H1 (cell line): ENCODE measurements around the gene PIAS1. TPM values are rescaled to one million over a fixed set of nuclear protein-coding genes. Genes with fewer than 3 reads are reported as not detected.

Experiments used
- CBX5 ChIP-seq: fragments of 300-800, 300-1000 bp; sonication (generic); IDR thresholded peaks from 2 replicates; pipeline ENCODE4 v1.7.1; 2016; ENCODE audit warnings: antibody characterized with exemption, low read length, low read depth
- CHD7 ChIP-seq: fragments of 300-600 bp; sonication (generic); IDR thresholded peaks from 2 replicates; pipeline ENCODE4 v1.7.1; 2012; ENCODE audit warnings: low read length, moderate library complexity, mild to moderate bottlenecking, inconsistent platforms; ENCODE audit not compliant: insufficient replicate concordance
- GABPA ChIP-seq: IDR thresholded peaks from 2 replicates; pipeline ENCODE4 v1.6.1; 2011; ENCODE audit warnings: mild to moderate bottlenecking, low read length, moderate library complexity, borderline replicate concordance; ENCODE audit not compliant: insufficient read depth
- GTF2F1 ChIP-seq: IDR thresholded peaks from 2 replicates; pipeline ENCODE4 v1.6.1; 2012; ENCODE audit warnings: low read depth, low read length, improper control_type of control experiment, borderline replicate concordance
- KDM1A ChIP-seq: fragments of 200-600, 300-600 bp; sonication (generic); IDR thresholded peaks from 2 replicates; pipeline ENCODE4 v1.7.1; 2016; ENCODE audit warnings: mild to moderate bottlenecking, low read length, borderline replicate concordance
- polyA plus RNA-seq, 7 experiments: library from polyadenylated mRNA; depleted of rRNA in 3 of 7; stranded (reverse) in 5 of 7; unstranded in 2 of 7; fragments of >200 nt in 5 of 7; fragments of 200-250 nt in 2 of 7; gene quantifications; 1 replicate in 5 of 7; 2 replicates in 1 of 7; 4 replicates in 1 of 7; pipeline versions ENCODE4 v1.2.1 to v1.2.3, GENCODE V29; 2011 to 2013; ENCODE audit warnings: missing spikeins in 2 of 7, mixed read lengths in 2 of 7
- total RNA-seq: library from RNA; stranded (reverse); fragmentation: NEBNext Ultra II Directional; extraction: Animal tissue kit (Norgen Biotek cat#: 25700); gene quantifications from 2 replicates; pipeline ENCODE4 v1.2.1, GENCODE V29; 2021

Gene PIAS1
- total and polyA plus RNA-seq, 2 of the 8 experiments (the other 6 are each of a cell fraction or from before 2014, with no cell fraction given): 30.8 to 34.5 TPM

GRCh38 chr15:68205558-68205944 is 151.4 kb downstream of the PIAS1 start (continued):
- no peak for TF ChIP-seq CHD7
- TF ChIP-seq KDM1A: no peak
- TF ChIP-seq CBX5: no peak
- no peak for TF ChIP-seq GTF2F1
- TF ChIP-seq GABPA: no peak
- TF ChIP-seq, all 59 proteins: peak for 0
